ENCODE results near the gene PRSS27. TPM values are rescaled to one million over a fixed set of nuclear protein-coding genes. Genes with fewer than 3 reads are reported as not detected.
"Not testable (repeated sequence)": the region's sequence is repeated elsewhere in the genome, so short reads cannot be mapped to it uniquely, and the experiment has no call there.

PRSS27 gene
- total and polyA plus RNA-seq, 2 of the 4 experiments (the other 2 are of a cell fraction), result under 0.01 to 0.58 TPM

GRCh38 chr16:2680360-2680759 lies 39.7 kb downstream of the PRSS27 start:
- H4K91ac ChIP-seq (ENCODE audit: insufficient read depth, low read depth, low read length); H2BK5ac ChIP-seq (ENCODE audit: low read depth, low read length, poor library complexity, severe bottlenecking); H3K4me2 ChIP-seq (ENCODE audit: low read depth, low read length); H3K9me1 ChIP-seq (ENCODE audit: insufficient read depth, low read length); H3K18ac ChIP-seq (ENCODE audit: low read depth, low read length); H3K27ac ChIP-seq (ENCODE audit: insufficient read depth, low read length); in situ Hi-C loops (cut with MboI; ENCODE audit: low sequenced_read_pairs); BruUV-seq (replicated peaks); H2AK9ac ChIP-seq (replicated peaks; ENCODE audit: low read depth, low read length, poor library complexity); POLR2A ChIA-PET (ENCODE audit: unreplicated experiment); H2BK15ac ChIP-seq (ENCODE audit: low read depth, low read length); H3K27me3 ChIP-seq (ENCODE audit: control insufficient read depth, insufficient read depth, low read length); H3K14ac ChIP-seq (replicated peaks; ENCODE audit: low read depth, low read length); H2AFZ ChIP-seq (replicated peaks; ENCODE audit: low read length, poor library complexity); H3K4me1 ChIP-seq (ENCODE audit: control insufficient read depth, insufficient read depth, low read length); H3K9me3 ChIP-seq (ENCODE audit: control insufficient read depth, insufficient read depth, low read length); H4K8ac ChIP-seq (ENCODE audit: low read depth in 2 of 2, low read length in 2 of 2); H3K4ac ChIP-seq (ENCODE audit: low read depth, low read length); H3K56ac ChIP-seq (ENCODE audit: extremely low read depth, insufficient read depth, low read length); CTCF ChIA-PET; H2BK120ac ChIP-seq (ENCODE audit: low read depth, low read length); H3K23ac ChIP-seq (ENCODE audit: low read depth, low read length); DNase-seq; ATAC-seq (ENCODE audit: low read depth); H4K5ac ChIP-seq (ENCODE audit: low read depth, low read length); H2BK20ac ChIP-seq (ENCODE audit: low read depth, low read length); intact Hi-C loops (cut with micrococcal nuclease); H3K4me3 ChIP-seq (ENCODE audit: insufficient read depth, low read depth, low read length); H3K9ac ChIP-seq (ENCODE audit: low read depth, low read length); H2AK5ac ChIP-seq (ENCODE audit: low read depth, low read length); H4K20me1 ChIP-seq (ENCODE audit: insufficient read depth, low read length); dilution Hi-C loops (cut with HindIII; ENCODE audit: low sequenced_read_pairs, unreplicated experiment); H3K36me3 ChIP-seq (ENCODE audit: control insufficient read depth, insufficient read depth, low read length): not testable (repeated sequence)
- peaks cover 7 to 25% of the 10 kb centered on the region in 2 experiments for H3K79me1 ChIP-seq (ENCODE audit: low read depth in 1 of 2, low read length in 2 of 2)
- no CpG with 5 or more reads among the region's 8 CpGs for WGBS, 2 experiments (ENCODE audit: extremely low coverage in 2 of 2, insufficient read length in 1 of 2)

- BruUV-seq (replicated peaks); in situ Hi-C loops (cut with MboI; ENCODE audit: low sequenced_read_pairs); dilution Hi-C loops (cut with HindIII; ENCODE audit: low sequenced_read_pairs, unreplicated experiment); H3K4me1 ChIP-seq (ENCODE audit: control insufficient read depth, insufficient read depth, low read length); H3K4me3 ChIP-seq (ENCODE audit: insufficient read depth, low read depth, low read length); H2AK9ac ChIP-seq (replicated peaks; ENCODE audit: low read depth, low read length, poor library complexity); H3K4me2 ChIP-seq (ENCODE audit: low read depth, low read length); H3K9me3 ChIP-seq (ENCODE audit: control insufficient read depth, insufficient read depth, low read length); H4K8ac ChIP-seq (ENCODE audit: low read depth in 2 of 2, low read length in 2 of 2); H2BK120ac ChIP-seq (ENCODE audit: low read depth, low read length); ATAC-seq (ENCODE audit: low read depth); H2AFZ ChIP-seq (replicated peaks; ENCODE audit: low read length, poor library complexity); H4K20me1 ChIP-seq (ENCODE audit: insufficient read depth, low read length); H3K27ac ChIP-seq (ENCODE audit: insufficient read depth, low read length); H2AK5ac ChIP-seq (ENCODE audit: low read depth, low read length); H2BK20ac ChIP-seq (ENCODE audit: low read depth, low read length); H3K36me3 ChIP-seq (ENCODE audit: control insufficient read depth, insufficient read depth, low read length); H3K27me3 ChIP-seq (ENCODE audit: control insufficient read depth, insufficient read depth, low read length); intact Hi-C loops (cut with micrococcal nuclease); H3K9me1 ChIP-seq (ENCODE audit: insufficient read depth, low read length); H2BK5ac ChIP-seq (ENCODE audit: low read depth, low read length, poor library complexity, severe bottlenecking); H3K23ac ChIP-seq (ENCODE audit: low read depth, low read length); H3K4ac ChIP-seq (ENCODE audit: low read depth, low read length); H3K56ac ChIP-seq (ENCODE audit: extremely low read depth, insufficient read depth, low read length); H4K91ac ChIP-seq (ENCODE audit: insufficient read depth, low read depth, low read length); H3K9ac ChIP-seq (ENCODE audit: low read depth, low read length); H3K18ac ChIP-seq (ENCODE audit: low read depth, low read length); H4K5ac ChIP-seq (ENCODE audit: low read depth, low read length); H2BK15ac ChIP-seq (ENCODE audit: low read depth, low read length); POLR2A ChIA-PET (ENCODE audit: unreplicated experiment); DNase-seq; H3K14ac ChIP-seq (replicated peaks; ENCODE audit: low read depth, low read length); CTCF ChIA-PET: not testable (repeated sequence)
- WGBS, 2 experiments (ENCODE audit: extremely low coverage in 2 of 2, insufficient read length in 1 of 2), result 100% methylated on average over 1 of the region's 4 CpGs; no CpG with 5 or more reads in 1 of the 2 experiments
- peaks cover 7 to 28% of the 10 kb centered on the region in 2 experiments for H3K79me1 ChIP-seq (ENCODE audit: low read depth in 1 of 2, low read length in 2 of 2)
Measured at GRCh38 chr16:2679902-2680301, 40.1 kb downstream of the PRSS27 start.
